Measurements from ENCODE around the gene ABCA1.

GRCh38 chr9:104968025-104968982, 40.3 kb upstream of the ABCA1 start:
- TF ChIP-seq CTCF (conservative IDR thresholded peaks at IDR 0.05; ENCODE audit: low read depth, low read length) = no peak
- no peak for TF ChIP-seq EZH2 (IDR thresholded peaks at IDR 0.05; ENCODE audit: low read length, unreplicated experiment)
- TF ChIP-seq EZH2phosphoT487 (IDR thresholded peaks at IDR 0.05; ENCODE audit: borderline replicate concordance, low read length) = no peak

Measured in PC-3 (cell line).